Islet of Langerhans (tissue), 1 donor: ENCODE measurements around the gene ID3.

ENCODE experiments used
- FAIRE-seq: peaks from one replicate; lab custom pipeline; 2011; peaks lifted over from hg19 to GRCh38; lab: Jason Lieb, UNC

The ID3 gene

GRCh38 chr1:23564529-23565122 is 5.3 kb upstream of the ID3 start:
- FAIRE-seq, result no peak

DNA sequence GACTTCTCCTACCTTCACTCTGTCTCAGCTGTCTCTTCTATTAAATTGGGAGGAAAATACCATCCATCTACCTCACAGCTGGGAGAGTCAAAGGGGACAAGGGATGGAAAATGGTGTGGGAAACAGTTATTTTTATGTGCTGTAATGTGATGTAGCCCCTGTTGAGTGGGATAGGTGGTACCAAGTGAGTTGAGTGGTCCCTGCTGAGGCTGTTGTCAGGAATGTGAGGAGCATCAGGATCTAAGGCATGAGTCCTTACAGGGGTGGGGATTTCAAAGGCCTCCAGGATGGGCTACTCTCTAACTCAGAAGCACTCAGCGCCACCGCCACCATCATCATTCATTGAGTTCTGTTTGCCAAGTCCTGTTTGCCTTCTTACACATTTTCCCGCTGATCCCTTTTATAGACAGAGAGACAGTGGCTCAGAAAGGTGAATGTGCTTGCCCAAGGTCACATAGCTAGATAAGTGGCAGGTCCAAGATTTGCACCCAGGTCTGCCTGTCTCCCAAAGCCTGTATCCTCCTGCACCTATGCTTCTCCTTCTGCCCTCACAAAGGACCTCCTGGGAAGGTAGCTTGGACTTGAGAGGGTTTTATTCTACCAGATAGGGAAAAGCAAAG is 4.6 kb upstream of the ID3 start:
- no peak for FAIRE-seq

GRCh38 chr1:23563003-23563402 is 3.7 kb upstream of the ID3 start:
- no peak for FAIRE-seq

- no peak for FAIRE-seq
These were observed 3.0 kb upstream of the ID3 start for GRCh38 chr1:23562137-23562876.

DNA sequence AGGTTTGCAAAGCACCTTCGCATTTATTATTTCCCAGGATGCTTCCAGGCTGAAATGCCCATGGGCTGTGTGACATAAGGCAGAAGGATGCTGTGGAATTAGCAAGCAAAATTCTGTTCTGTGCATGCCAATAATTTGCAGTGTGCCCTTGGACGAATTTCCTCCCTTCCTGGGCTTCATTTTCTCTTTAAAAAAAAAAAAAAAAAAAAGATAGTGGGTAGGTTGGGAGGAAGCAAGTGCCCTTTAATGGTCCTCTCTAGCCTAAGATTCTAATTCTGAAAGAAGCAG is 2.5 kb upstream of the ID3 start:
- FAIRE-seq, result no peak

GRCh38 chr1:23561076-23561812 is 1.9 kb upstream of the ID3 start:
- no peak for FAIRE-seq

DNA sequence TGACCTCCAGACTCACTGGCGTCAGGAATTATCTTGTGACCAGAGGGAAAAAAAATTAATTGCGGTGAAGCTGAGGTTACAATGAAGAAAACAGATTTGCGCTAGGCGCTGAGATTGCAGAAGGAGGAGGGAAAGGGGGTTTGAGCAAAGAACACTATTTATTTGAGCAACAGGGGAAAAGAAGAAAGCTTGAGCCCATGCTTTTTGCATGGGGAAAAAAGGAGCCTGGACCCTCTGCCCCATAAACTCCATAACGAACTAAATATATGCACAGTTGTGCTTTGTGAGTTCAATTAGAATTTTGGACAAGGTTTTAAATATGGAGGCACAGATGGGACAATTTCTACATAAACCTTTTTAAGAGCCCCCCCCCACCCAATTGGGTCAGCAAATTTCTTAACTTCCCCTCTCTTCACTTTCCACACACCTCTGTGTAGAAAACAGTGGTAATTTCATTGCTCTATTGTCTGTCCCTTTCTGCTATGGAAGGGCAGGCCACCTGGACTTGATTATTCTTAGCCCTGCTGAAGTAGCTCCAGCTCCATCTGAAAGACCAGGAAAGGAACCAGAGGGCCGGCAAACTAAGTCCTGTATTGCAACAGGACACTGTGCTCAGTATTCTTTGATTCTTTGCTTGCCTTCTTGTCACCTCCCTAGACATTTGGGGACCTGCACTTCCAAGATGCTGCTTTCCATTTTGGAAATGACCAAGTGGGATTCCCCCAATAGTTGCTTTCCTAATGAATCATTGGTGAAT is 862 bp upstream of the ID3 start:
- FAIRE-seq, result no peak

- no peak for FAIRE-seq
These were observed 497 bp downstream of the ID3 start for GRCh38 chr1:23558872-23559135.

- FAIRE-seq, result no peak
These were observed 995 bp downstream of the ID3 start for GRCh38 chr1:23558140-23558871.

DNA sequence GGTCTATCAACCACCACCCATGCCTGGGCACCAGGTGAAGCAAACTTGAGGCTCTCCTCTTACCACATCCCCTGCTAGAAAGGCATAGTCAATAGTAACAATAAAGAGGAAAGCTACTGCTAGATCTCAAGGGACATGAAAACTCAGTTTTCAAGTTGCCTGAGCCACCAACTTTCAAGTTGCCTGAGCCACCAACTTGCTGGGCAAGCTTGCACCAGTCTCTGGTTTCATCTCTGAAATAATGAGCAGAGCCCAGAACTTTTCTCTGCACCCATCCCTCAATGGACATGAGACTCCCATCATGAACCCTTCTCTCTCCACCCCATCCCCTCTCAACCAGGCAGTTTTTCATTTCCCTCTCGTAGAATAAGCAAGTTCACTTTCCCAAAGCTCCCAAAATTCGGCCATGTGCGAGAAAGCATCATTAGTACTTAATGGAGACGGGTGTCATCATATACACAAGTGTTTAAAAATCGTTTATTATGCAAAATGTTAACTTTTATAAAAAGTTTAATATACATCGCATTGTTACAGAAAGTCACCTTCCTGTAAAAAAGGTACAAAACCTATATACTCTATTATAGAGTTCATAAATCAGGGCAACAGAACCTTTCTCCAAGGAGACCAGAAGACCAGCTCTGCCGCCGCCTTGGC is 1.7 kb downstream of the ID3 start:
- no peak for FAIRE-seq

- no peak for FAIRE-seq
These were observed 2.4 kb downstream of the ID3 start for GRCh38 chr1:23556635-23557470.

GRCh38 chr1:23555986-23556634 is 3.2 kb downstream of the ID3 start:
- no peak for FAIRE-seq

GRCh38 chr1:23555270-23555985 is 3.9 kb downstream of the ID3 start:
- no peak for FAIRE-seq

GRCh38 chr1:23554481-23555269 is 4.6 kb downstream of the ID3 start:
- no peak for FAIRE-seq

DNA sequence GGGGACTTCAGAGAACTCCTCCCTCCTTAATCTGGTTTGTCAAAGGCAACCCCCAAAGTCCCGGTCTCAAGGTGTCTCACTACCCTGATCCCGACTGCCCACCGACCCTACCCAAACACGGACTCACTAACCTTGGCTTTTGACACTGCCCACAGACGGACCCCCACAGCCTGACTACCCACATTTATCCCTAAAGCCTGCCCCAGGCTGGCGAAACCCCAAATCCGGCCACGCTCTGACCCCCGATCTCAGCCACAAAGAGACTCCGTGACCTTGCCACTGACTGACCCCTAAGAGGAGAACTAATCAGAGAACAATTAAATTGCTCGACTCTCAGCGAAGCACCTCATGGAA is 5.2 kb downstream of the ID3 start:
- no peak for FAIRE-seq

GRCh38 chr1:23553231-23554126 is 5.8 kb downstream of the ID3 start:
- no peak for FAIRE-seq

GRCh38 chr1:23551849-23552248 is 7.5 kb downstream of the ID3 start:
- FAIRE-seq, result no peak

DNA sequence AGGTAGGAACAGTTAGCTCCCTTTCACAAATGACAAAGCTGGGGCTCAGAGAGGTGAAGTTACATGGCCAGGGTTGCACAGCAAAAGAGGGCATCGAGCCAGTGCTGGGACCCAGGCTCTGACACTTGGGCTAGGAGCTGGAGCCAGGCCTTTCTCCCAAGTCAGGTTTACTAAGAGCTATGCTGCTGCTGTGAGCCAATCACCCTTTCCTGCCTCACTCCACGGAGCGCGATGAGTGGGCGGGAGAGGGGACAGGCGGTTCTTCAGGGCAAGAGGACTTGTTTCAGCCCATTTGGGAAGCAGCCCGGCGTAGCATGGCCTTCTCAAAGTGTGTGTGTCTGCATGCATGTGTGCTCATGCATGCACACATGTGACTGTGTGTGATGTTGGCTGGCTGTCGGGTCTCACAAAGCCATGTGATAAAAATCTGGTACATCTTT is 10.6 kb downstream of the ID3 start:
- no peak for FAIRE-seq
